Glomerular endothelial cell (primary cell): ENCODE data around the gene SERTAD4. TPM values are rescaled to one million over a fixed set of nuclear protein-coding genes. Genes with fewer than 3 reads are reported as not detected.

Experiments used
- total RNA-seq: library from RNA; depleted of rRNA; stranded (reverse); fragments of >200 nt; gene quantifications from 2 replicates; pipeline ENCODE4 v1.2.3, GENCODE V29; 2015

SERTAD4 gene
- total RNA-seq, 1 donor from 2014 or later, result 2.4 TPM

Other genes with a start within 250 kb of the SERTAD4 start
- 5.9 and 9.3 TPM in 2 replicates for gene HHAT, start 96.1 kb downstream of the SERTAD4 start, total RNA-seq